ENCODE results near the gene ZBTB32.

The ZBTB32 gene

DNA sequence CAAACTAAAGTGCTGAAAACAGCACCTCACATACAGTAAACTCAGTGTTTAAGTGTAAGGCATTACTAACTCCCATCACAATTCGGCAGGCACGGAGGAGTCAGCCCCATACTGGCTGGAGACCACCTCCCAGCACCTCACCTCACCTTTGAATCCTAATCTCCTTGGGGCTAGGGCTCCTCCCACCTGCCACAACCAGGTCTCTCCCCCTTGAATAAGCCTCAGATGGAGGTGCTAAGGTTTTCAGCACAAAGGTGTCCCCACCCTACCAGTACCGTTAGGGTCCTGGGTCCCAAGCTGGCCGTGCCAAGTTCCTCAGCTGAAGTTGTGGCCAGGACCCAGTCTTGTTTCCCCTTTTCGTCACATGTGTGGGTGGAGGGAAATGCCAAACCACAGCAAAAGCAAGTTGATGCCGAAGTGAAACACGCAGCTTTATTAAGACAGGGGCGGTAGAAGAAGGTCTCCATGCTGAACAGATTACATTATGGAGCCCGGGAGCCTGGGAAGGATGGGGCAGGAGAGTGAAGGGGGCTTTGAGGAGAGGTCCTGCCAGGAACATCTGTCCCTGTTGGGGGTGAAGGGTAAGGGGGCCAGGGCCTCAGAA, 37.9 kb downstream of the ZBTB32 start, which contains the start of gene IGFLR1:
IGFLR1 (minus strand) TSS at position 332 of the 604 bp plus-strand sequence. CDS start 1,272 bp downstream, outside the sequence.
- H3K4me3 ChIP-seq (replicated peaks in 1 of 2; ENCODE audit: low read depth in 2 of 2, low read length in 2 of 2) = no peak within 1 kb of the TSS

DNA sequence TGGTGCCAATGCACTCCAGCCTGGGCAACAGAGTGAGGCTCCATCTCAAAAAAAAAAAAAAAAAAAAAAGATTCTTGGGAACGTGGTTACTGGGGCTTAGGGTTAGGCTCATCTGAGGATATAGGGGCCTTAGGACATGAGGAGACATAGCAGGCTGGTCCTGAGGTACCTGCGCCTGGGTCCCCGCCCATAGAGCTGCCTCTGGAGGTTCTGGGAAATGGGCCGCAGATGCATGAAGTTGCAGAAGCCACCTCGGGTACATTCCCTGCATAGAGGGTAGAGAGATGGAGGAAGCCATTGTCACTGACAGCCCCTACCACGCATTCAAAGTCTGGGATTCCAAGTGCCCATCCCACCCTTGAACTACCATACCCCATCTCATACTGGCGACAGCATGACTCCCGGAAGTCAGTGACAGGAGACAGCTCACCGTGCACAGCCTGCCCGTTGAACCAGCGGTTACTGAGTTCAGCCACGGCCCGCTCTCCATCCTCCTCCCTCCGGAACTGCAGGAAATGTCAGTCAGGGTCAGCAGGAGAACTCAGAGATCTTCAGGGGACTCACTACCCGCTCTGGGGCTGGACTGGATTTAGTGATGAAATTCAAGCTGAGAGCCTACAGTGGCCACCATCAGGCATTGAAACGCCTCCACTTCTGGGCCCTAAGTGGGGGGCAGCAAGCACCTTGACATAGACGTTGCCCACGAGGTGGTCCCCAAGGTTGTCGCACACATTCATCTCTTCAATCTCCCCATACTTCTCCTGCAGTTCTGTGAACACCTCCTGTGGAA, 39.5 kb downstream of the ZBTB32 start:
- TF ChIP-seq, protein P1, sequence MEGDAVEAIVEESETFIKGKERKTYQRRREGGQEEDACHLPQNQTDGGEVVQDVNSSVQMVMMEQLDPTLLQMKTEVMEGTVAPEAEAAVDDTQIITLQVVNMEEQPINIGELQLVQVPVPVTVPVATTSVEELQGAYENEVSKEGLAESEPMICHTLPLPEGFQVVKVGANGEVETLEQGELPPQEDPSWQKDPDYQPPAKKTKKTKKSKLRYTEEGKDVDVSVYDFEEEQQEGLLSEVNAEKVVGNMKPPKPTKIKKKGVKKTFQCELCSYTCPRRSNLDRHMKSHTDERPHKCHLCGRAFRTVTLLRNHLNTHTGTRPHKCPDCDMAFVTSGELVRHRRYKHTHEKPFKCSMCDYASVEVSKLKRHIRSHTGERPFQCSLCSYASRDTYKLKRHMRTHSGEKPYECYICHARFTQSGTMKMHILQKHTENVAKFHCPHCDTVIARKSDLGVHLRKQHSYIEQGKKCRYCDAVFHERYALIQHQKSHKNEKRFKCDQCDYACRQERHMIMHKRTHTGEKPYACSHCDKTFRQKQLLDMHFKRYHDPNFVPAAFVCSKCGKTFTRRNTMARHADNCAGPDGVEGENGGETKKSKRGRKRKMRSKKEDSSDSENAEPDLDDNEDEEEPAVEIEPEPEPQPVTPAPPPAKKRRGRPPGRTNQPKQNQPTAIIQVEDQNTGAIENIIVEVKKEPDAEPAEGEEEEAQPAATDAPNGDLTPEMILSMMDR (IDR thresholded peaks at IDR 0.05; ENCODE audit: low read depth, low read length) = no peak
- DNase-seq (ENCODE audit: low read depth in 2 of 2) = no peak
- H3K4me3 ChIP-seq (replicated peaks in 1 of 2; ENCODE audit: low read depth in 2 of 2, low read length in 2 of 2) = no peak overlapping the region

More for the DNA sequence above, 37.9 kb downstream of the ZBTB32 start, which contains the start of gene IGFLR1:
- TF ChIP-seq, protein P1 (IDR thresholded peaks at IDR 0.05; ENCODE audit: low read depth, low read length) = no peak
- no peak for DNase-seq (ENCODE audit: low read depth in 2 of 2)

DNA sequence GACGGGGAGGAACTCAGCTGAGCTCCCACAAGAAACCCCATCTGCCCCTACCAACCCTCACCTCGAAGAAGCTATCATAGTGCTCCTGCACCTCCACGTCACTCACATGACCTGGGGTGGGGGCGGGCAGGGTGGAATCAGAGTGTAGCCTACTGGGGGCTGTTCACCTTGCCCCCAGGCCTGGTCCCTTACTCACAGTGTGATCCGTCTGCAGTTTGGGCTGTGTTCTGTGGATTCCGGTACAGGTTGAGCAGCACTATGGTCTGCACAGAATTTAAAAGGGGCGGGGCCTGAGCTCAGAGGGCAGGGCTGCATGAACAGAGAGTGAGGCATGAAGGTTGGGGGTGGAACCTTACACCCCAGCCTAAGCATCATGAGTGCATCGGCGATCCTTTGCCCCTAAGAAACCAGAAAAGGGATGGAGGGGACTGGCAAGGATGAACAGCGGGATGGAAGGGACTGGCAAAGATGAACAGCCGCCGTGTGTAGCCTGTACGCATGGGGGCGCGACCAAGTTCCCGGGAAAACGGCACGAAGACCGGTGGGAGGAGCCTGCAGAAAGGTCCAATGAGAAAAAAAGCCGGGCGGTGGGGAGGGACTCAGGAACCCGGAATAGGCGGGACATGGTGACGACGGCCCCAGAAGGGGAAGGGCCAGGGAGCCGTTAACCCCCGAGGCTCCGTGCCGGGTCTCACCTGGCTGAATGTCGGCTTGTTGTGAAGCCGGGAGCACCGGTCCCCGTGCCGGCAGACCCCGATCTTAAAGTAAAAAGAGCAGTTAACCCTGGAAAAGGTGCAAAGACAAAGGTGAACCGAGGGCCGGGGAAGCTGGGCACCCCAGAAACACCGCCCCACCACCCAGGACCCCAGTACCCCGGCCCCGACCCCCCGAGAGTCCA, 40.3 kb downstream of the ZBTB32 start:
- TF ChIP-seq, protein P1 (IDR thresholded peaks at IDR 0.05; ENCODE audit: low read depth, low read length) = peak; percentile 48
- peak; percentile 97 for DNase-seq (ENCODE audit: low read depth in 2 of 2)

DNA sequence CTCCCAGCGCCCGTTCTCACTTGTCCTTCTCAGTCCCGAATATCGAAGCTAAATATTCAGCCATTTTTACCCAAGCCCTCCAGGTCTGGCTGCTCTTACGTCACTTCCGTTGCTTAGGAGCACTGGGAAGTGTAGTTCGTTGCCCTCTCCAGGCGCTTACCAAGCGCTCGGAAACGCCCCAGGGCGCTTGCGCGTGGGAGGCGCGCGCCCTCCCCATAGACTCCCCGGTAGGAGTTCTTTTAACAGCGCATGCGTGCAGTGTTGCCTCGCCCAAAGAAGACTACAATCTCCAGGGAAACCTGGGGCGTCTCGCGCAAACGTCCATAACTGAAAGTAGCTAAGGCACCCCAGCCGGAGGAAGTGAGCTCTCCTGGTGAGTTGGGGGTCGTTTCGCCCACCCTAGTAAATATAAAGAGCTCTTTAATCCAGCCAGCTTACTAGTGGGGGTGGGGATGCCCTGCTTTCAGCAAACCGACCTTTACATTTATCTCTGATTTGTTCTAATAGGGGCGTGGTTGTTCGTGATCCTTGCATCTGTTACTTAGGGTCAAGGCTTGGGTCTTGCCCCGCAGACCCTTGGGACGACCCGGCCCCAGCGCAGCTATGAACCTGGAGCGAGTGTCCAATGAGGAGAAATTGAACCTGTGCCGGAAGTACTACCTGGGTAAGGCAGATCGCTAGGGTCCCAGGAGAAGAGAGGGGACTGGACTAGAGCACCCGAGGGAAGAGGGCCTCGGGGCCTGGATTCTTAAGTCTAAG, 41.1 kb downstream of the ZBTB32 start, which contains the start of the genes PSENEN and U2AF1L4:
PSENEN (plus strand) TSS at position 324 of the 759 bp plus-strand sequence; CDS start at position 604, 280 bp downstream.
U2AF1L4 (minus strand) TSS at position 91 of the 759 bp plus-strand sequence; CDS start at position 64, 27 bp downstream.
- TF ChIP-seq, protein P1 (IDR thresholded peaks at IDR 0.05; ENCODE audit: low read depth, low read length) = no peak
- peak; percentile 100 for DNase-seq (ENCODE audit: low read depth in 2 of 2)
- peak within 1 kb of the TSS; percentile 76 to 86 for H3K4me3 ChIP-seq (replicated peaks in 1 of 2; ENCODE audit: low read depth in 2 of 2, low read length in 2 of 2)

More for the DNA sequence above, 40.3 kb downstream of the ZBTB32 start:
- peak overlapping the region; percentile 76 to 86 for H3K4me3 ChIP-seq (replicated peaks in 1 of 2; ENCODE audit: low read depth in 2 of 2, low read length in 2 of 2)

- peak overlapping the region; percentile 76 to 86 for H3K4me3 ChIP-seq (replicated peaks in 1 of 2; ENCODE audit: low read depth in 2 of 2, low read length in 2 of 2)
- DNase-seq (ENCODE audit: low read depth in 2 of 2) = no peak
- TF ChIP-seq, protein P1 (IDR thresholded peaks at IDR 0.05; ENCODE audit: low read depth, low read length) = no peak
Measured at GRCh38 chr19:35746087-35746462, 41.7 kb downstream of the ZBTB32 start.
